ENCODE results near the gene KPNA3.
"Not testable (repeated sequence)": the region's sequence is repeated elsewhere in the genome, so short reads cannot be mapped to it uniquely, and the experiment has no call there.

The KPNA3 gene

GRCh38 chr13:49803047-49803446, 10.6 kb upstream of the KPNA3 start:
- not testable (repeated sequence) for H3K27ac ChIP-seq (ENCODE audit: low read length); H3K4me3 ChIP-seq (ENCODE audit: low read depth in 1 of 2, low read length in 2 of 2); H3K27me3 ChIP-seq (ENCODE audit: low read depth, low read length); H3K4me1 ChIP-seq (ENCODE audit: control insufficient read depth in 1 of 2, insufficient read depth in 2 of 2, low read length in 2 of 2); H3K9me3 ChIP-seq (ENCODE audit: control insufficient read depth in 1 of 2, low read length in 2 of 2); H3K36me3 ChIP-seq (ENCODE audit: control insufficient read depth in 1 of 2, insufficient read depth in 2 of 2, low read length in 2 of 2)

- Histone ChIP-seq H3K36me3 (ENCODE audit: control insufficient read depth in 1 of 2, insufficient read depth in 2 of 2, low read length in 2 of 2) (no peaks in the 10 kb centered on the region), H3K4me3 (ENCODE audit: low read depth in 1 of 2, low read length in 2 of 2) (no peak overlapping the region), H3K27me3 (ENCODE audit: low read depth, low read length) (no peaks in the 10 kb centered on the region), H3K4me1 (ENCODE audit: control insufficient read depth in 1 of 2, insufficient read depth in 2 of 2, low read length in 2 of 2) (no peaks in the 10 kb centered on the region), H3K27ac (ENCODE audit: low read length) (no peak overlapping the region), H3K9me3 (ENCODE audit: control insufficient read depth in 1 of 2, low read length in 2 of 2) (no peaks in the 10 kb centered on the region)
Measured at GRCh38 chr13:49802426-49802825, 9.9 kb upstream of the KPNA3 start.

- peak overlapping the region; percentile 75 to 96 for H3K4me3 ChIP-seq (ENCODE audit: low read depth in 1 of 2, low read length in 2 of 2)
- H3K27me3 ChIP-seq (ENCODE audit: low read depth, low read length) = no peaks in the 10 kb centered on the region
- H3K9me3 ChIP-seq (ENCODE audit: control insufficient read depth in 1 of 2, low read length in 2 of 2) = no peaks in the 10 kb centered on the region
- no peaks in the 10 kb centered on the region for H3K36me3 ChIP-seq (ENCODE audit: control insufficient read depth in 1 of 2, insufficient read depth in 2 of 2, low read length in 2 of 2)
- peaks cover 11 to 24% of the 10 kb centered on the region in 2 donors for H3K4me1 ChIP-seq (ENCODE audit: control insufficient read depth in 1 of 2, insufficient read depth in 2 of 2, low read length in 2 of 2)
- peak overlapping the region; percentile 69 for H3K27ac ChIP-seq (ENCODE audit: low read length)
Measured at GRCh38 chr13:49791711-49792549, 552 bp downstream of the KPNA3 start.

GRCh38 chr13:49791315-49791710, 1.2 kb downstream of the KPNA3 start:
- Histone ChIP-seq H3K27me3 (ENCODE audit: low read depth, low read length) (no peaks in the 10 kb centered on the region), H3K36me3 (ENCODE audit: control insufficient read depth in 1 of 2, insufficient read depth in 2 of 2, low read length in 2 of 2) (no peaks in the 10 kb centered on the region), H3K4me3 (ENCODE audit: low read depth in 1 of 2, low read length in 2 of 2) (peak overlapping the region; percentile 75 to 96), H3K4me1 (ENCODE audit: control insufficient read depth in 1 of 2, insufficient read depth in 2 of 2, low read length in 2 of 2) (peaks cover 11 to 28% of the 10 kb centered on the region in 2 donors), H3K27ac (ENCODE audit: low read length) (peak overlapping the region; percentile 69), H3K9me3 (ENCODE audit: control insufficient read depth in 1 of 2, low read length in 2 of 2) (no peaks in the 10 kb centered on the region)

GRCh38 chr13:49789968-49790367, 2.5 kb downstream of the KPNA3 start:
- no peaks in the 10 kb centered on the region for H3K27me3 ChIP-seq (ENCODE audit: low read depth, low read length)
- peaks cover 11 to 34% of the 10 kb centered on the region in 2 donors for H3K4me1 ChIP-seq (ENCODE audit: control insufficient read depth in 1 of 2, insufficient read depth in 2 of 2, low read length in 2 of 2)
- H3K9me3 ChIP-seq (ENCODE audit: control insufficient read depth in 1 of 2, low read length in 2 of 2) = no peaks in the 10 kb centered on the region
- no peak overlapping the region for H3K27ac ChIP-seq (ENCODE audit: low read length)
- no peaks in the 10 kb centered on the region for H3K36me3 ChIP-seq (ENCODE audit: control insufficient read depth in 1 of 2, insufficient read depth in 2 of 2, low read length in 2 of 2)
- H3K4me3 ChIP-seq (ENCODE audit: low read depth in 1 of 2, low read length in 2 of 2) = no peak overlapping the region

GRCh38 chr13:49786401-49787008, 6.0 kb downstream of the KPNA3 start:
- H3K4me3 ChIP-seq (ENCODE audit: low read depth in 1 of 2, low read length in 2 of 2) = no peak overlapping the region
- no peaks in the 10 kb centered on the region for H3K36me3 ChIP-seq (ENCODE audit: control insufficient read depth in 1 of 2, insufficient read depth in 2 of 2, low read length in 2 of 2)
- peaks cover 11 to 44% of the 10 kb centered on the region in 2 donors for H3K4me1 ChIP-seq (ENCODE audit: control insufficient read depth in 1 of 2, insufficient read depth in 2 of 2, low read length in 2 of 2)
- no peaks in the 10 kb centered on the region for H3K9me3 ChIP-seq (ENCODE audit: control insufficient read depth in 1 of 2, low read length in 2 of 2)
- H3K27ac ChIP-seq (ENCODE audit: low read length) = no peak overlapping the region
- H3K27me3 ChIP-seq (ENCODE audit: low read depth, low read length) = no peaks in the 10 kb centered on the region

- H3K27me3 ChIP-seq (ENCODE audit: low read depth, low read length) = no peaks in the 10 kb centered on the region
- no peaks in the 10 kb centered on the region for H3K36me3 ChIP-seq (ENCODE audit: control insufficient read depth in 1 of 2, insufficient read depth in 2 of 2, low read length in 2 of 2)
- H3K4me1 ChIP-seq (ENCODE audit: control insufficient read depth in 1 of 2, insufficient read depth in 2 of 2, low read length in 2 of 2) = peaks cover 6 to 34% of the 10 kb centered on the region in 2 donors
- H3K9me3 ChIP-seq (ENCODE audit: control insufficient read depth in 1 of 2, low read length in 2 of 2) = no peaks in the 10 kb centered on the region
- no peak overlapping the region for H3K27ac ChIP-seq (ENCODE audit: low read length)
- no peak overlapping the region for H3K4me3 ChIP-seq (ENCODE audit: low read depth in 1 of 2, low read length in 2 of 2)
Measured at GRCh38 chr13:49784886-49785570, 7.5 kb downstream of the KPNA3 start.

GRCh38 chr13:49783865-49784264, 8.6 kb downstream of the KPNA3 start:
- no peaks in the 10 kb centered on the region for H3K27me3 ChIP-seq (ENCODE audit: low read depth, low read length)
- no peaks in the 10 kb centered on the region for H3K36me3 ChIP-seq (ENCODE audit: control insufficient read depth in 1 of 2, insufficient read depth in 2 of 2, low read length in 2 of 2)
- H3K27ac ChIP-seq (ENCODE audit: low read length) = no peak overlapping the region
- H3K9me3 ChIP-seq (ENCODE audit: control insufficient read depth in 1 of 2, low read length in 2 of 2) = no peaks in the 10 kb centered on the region
- H3K4me1 ChIP-seq (ENCODE audit: control insufficient read depth in 1 of 2, insufficient read depth in 2 of 2, low read length in 2 of 2) = peaks cover 9 to 29% of the 10 kb centered on the region in 2 donors
- H3K4me3 ChIP-seq (ENCODE audit: low read depth in 1 of 2, low read length in 2 of 2) = no peak overlapping the region

GRCh38 chr13:49782784-49783183, 9.7 kb downstream of the KPNA3 start:
- Histone ChIP-seq H3K9me3 (ENCODE audit: control insufficient read depth in 1 of 2, low read length in 2 of 2) (no peaks in the 10 kb centered on the region), H3K36me3 (ENCODE audit: control insufficient read depth in 1 of 2, insufficient read depth in 2 of 2, low read length in 2 of 2) (no peaks in the 10 kb centered on the region), H3K4me3 (ENCODE audit: low read depth in 1 of 2, low read length in 2 of 2) (no peak overlapping the region), H3K4me1 (ENCODE audit: control insufficient read depth in 1 of 2, insufficient read depth in 2 of 2, low read length in 2 of 2) (peaks cover 9 to 29% of the 10 kb centered on the region in 2 donors), H3K27me3 (ENCODE audit: low read depth, low read length) (no peaks in the 10 kb centered on the region), H3K27ac (ENCODE audit: low read length) (no peak overlapping the region)

GRCh38 chr13:49781806-49782205, 10.7 kb downstream of the KPNA3 start:
- peaks cover 9 to 25% of the 10 kb centered on the region in 2 donors for H3K4me1 ChIP-seq (ENCODE audit: control insufficient read depth in 1 of 2, insufficient read depth in 2 of 2, low read length in 2 of 2)

GRCh38 chr13:49779721-49780120, 12.8 kb downstream of the KPNA3 start:
- Histone ChIP-seq H3K4me3 (ENCODE audit: low read depth in 1 of 2, low read length in 2 of 2) (no peak overlapping the region), H3K9me3 (ENCODE audit: control insufficient read depth in 1 of 2, low read length in 2 of 2) (no peaks in the 10 kb centered on the region), H3K36me3 (ENCODE audit: control insufficient read depth in 1 of 2, insufficient read depth in 2 of 2, low read length in 2 of 2) (no peaks in the 10 kb centered on the region), H3K27me3 (ENCODE audit: low read depth, low read length) (no peaks in the 10 kb centered on the region), H3K4me1 (ENCODE audit: control insufficient read depth in 1 of 2, insufficient read depth in 2 of 2, low read length in 2 of 2) (peaks cover 9 to 16% of the 10 kb centered on the region in 2 donors), H3K27ac (ENCODE audit: low read length) (no peak overlapping the region)

More at GRCh38 chr13:49781806-49782205, 10.7 kb downstream of the KPNA3 start:
- Histone ChIP-seq H3K36me3 (ENCODE audit: control insufficient read depth in 1 of 2, insufficient read depth in 2 of 2, low read length in 2 of 2) (no peaks in the 10 kb centered on the region), H3K4me3 (ENCODE audit: low read depth in 1 of 2, low read length in 2 of 2) (no peak overlapping the region), H3K27ac (ENCODE audit: low read length) (no peak overlapping the region), H3K9me3 (ENCODE audit: control insufficient read depth in 1 of 2, low read length in 2 of 2) (no peaks in the 10 kb centered on the region), H3K27me3 (ENCODE audit: low read depth, low read length) (no peaks in the 10 kb centered on the region)
